ENCODE measurements around the gene ACHE.
"Not testable (repeated sequence)": the region's sequence is repeated elsewhere in the genome, so short reads cannot be mapped to it uniquely, and the experiment has no call there.

Gene ACHE

DNA sequence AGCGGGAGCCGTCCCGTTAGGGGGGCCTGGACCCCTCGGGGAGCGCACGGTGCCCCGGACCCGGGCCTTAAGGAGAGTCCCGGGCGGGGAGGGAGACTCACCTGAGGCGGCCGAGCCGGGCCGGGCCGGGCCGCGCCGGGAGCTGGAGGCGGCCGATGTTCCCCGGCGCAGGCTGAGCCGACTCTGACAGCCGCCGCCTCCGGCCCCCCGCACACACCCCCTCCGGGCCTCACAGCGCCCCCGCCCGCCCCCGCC, at the start of gene ACHE:
Gene ACHE, minus strand, starts transcription at position 188 of the 255 bp plus-strand sequence. CDS start 1,656 bp downstream, outside the sequence.
- no peak for DNase-seq

GRCh38 chr7:100944138-100944537, 48.5 kb upstream of the ACHE start:
- DNase-seq: no peak

DNA sequence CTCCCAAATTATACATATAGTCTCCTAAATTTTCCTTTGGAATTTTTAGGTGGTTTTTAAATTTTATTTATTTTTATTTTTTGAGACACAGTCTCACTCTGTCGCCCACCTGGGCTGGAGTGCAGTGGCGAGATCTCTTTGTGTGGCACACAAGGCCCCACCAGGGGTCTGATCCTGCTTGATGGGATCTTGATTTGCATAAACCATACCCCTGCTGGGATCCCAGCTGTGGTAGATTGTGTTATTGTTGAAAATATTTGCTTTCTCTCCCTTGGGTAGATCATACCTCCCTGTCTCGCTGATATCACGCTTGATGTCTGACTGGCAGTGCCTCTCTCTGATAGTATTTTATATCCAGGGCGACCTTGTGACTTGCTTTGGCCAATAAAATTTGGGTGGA, 48.0 kb upstream of the ACHE start:
- peak; percentile 88 to 89 for DNase-seq

GRCh38 chr7:100942045-100942774, 46.5 kb upstream of the ACHE start:
- no peak for DNase-seq

DNA sequence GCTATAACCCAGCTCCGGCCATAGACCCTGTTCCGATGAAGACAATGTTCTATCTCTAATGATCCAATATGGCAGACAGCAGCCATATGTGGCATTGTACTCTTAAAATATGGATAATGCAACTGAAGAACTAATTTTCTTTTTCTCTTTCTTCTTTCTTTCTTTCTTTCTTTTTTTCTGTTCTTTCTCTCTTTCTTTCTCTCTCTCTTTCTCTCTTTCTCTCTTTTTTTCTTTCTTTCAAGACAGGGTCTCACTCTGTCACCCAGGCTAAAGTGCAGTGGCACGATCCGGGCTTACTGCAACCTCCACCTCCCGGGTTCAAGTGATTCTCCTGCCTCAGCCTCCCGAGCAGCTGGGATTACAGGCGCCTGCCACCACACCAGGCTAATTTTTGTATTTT, 40.5 kb upstream of the ACHE start:
- not testable (repeated sequence) for DNase-seq

DNA sequence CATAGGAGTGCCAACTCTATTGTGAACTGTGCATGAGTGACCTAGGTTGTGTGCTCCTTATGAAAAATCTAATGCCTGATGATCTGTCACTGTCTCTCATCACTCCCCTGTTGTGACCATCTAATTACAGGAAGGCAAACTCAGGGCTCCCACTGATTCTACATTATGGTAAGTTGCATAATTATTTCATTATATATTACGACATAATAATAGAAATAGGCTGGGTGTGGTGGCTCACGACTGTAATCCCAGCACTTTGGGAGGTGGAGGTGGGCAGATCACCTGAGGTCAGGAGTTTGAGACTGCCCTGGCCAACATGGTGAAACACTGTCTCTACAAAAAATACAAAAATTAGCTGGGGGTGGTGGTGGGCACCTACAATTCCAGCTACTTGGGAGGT, 39.7 kb upstream of the ACHE start:
- DNase-seq: not testable (repeated sequence)

GRCh38 chr7:100933734-100934133, 38.0 kb upstream of the ACHE start:
- DNase-seq: no peak

DNA sequence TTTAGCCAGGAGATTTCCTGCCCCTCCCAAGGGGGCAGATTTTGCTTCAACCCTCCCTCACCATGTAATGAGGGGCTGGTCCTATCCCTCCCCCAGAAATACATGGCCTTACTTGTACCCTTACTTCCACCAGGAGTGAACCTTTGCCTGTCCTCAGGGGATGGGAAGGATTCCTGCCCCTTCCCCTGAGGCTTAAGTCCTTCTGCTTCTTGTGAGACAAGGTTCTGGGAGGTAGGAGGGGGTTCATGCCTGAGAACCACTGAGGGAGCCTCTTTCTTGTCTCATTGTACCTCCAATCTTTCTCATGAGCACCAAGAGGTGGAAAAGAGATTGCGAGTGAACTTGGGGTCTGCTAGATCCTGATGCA, 34.1 kb upstream of the ACHE start:
- no peak for DNase-seq

- DNase-seq: peak in 1 of 2 experiments; percentile 4
Measured at GRCh38 chr7:100923616-100924015, 27.9 kb upstream of the ACHE start.

- DNase-seq: no peak
Measured at GRCh38 chr7:100921039-100921438, 25.4 kb upstream of the ACHE start.

- not testable (repeated sequence) for DNase-seq
Measured at GRCh38 chr7:100919779-100920437, 24.2 kb upstream of the ACHE start.

GRCh38 chr7:100919335-100919734, 23.6 kb upstream of the ACHE start:
- not testable (repeated sequence) for DNase-seq

GRCh38 chr7:100914879-100915447, 19.3 kb upstream of the ACHE start:
- peak; percentile 7 to 28 for DNase-seq

GRCh38 chr7:100914208-100914878, 18.7 kb upstream of the ACHE start:
- DNase-seq: no peak

DNA sequence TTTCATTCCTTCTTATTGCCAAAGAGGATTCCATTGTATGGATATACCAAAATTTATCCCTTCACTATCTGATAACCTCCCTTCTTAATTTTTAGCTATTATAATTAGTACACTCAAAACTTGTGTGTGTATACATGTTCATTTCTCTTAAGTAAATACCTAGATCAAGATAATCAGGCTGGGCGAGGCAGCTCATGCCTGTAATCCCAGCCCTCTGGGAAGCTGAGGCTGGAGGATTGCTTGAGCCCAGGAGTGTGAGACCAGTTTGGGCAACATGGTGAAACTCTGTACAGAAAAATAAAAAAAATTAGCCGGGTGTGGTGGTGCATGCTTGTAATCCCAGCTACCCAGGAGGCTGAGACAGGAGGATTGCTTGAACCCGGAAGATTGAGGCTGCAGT, 15.8 kb upstream of the ACHE start:
- no peak for DNase-seq

DNA sequence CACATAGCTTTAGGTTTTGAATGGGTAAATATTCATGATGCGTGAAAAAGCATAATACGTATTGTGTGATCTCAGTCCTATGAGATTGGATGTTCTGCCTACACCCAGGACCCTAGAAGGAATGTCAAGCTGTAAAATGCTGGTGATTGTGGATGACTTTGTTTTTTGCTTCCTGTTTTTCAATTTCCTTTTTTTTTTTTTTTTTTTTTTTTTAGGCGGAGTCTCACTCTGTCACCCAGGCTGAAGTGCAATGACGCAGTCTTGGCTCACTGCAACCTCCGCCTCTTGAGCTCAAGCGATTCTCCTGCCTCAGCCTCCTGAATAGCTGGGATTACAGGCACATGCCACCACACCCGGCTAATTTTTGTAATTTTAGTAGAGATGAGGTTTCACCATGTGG, 14.8 kb upstream of the ACHE start:
- not testable (repeated sequence) for DNase-seq

DNA sequence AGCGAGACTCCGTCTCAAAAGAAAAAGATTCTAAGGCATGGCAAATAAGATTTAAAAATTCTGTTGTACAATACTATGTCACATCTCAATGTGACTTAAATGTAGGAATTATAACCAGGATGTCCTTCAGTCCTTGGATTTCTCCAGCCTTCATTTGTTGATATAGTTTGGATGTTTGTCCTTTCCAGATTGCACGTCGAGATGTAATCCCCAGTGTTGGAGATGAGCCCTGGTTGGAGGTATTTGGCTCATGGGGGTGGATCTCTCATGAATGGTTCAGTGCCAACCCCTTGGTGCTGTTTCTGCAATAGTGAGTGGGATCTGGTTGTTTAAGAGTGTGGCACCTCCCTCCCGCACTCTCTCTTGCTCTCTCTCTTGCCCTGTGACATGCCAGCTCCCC, 12.8 kb upstream of the ACHE start:
- DNase-seq: no peak

GRCh38 chr7:100902638-100903037, 7.0 kb upstream of the ACHE start:
- DNase-seq: no peak

- DNase-seq: no peak
Measured at GRCh38 chr7:100901921-100902332, 6.2 kb upstream of the ACHE start.

- no peak for DNase-seq
Measured at GRCh38 chr7:100900978-100901377, 5.3 kb upstream of the ACHE start.

DNA sequence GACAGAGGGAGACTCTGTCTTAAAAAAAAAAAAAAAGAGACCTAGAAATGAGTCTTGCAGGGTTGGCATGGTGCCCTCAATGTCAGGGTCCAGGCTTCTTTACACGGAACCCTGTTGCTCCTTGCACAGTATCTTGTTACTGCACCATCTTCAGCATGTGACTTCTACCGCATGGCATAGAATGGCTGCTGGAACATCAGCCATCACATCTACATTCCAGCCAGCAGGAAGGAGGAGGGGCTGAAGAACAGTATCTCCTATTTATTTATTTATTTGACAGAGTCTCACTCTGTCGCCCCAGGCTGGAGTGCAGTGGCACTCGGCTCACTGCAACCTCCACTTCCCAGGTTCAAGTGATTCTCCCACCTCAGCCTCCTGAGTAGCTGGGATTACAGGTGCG, 3.7 kb upstream of the ACHE start:
- DNase-seq: no peak

DNA sequence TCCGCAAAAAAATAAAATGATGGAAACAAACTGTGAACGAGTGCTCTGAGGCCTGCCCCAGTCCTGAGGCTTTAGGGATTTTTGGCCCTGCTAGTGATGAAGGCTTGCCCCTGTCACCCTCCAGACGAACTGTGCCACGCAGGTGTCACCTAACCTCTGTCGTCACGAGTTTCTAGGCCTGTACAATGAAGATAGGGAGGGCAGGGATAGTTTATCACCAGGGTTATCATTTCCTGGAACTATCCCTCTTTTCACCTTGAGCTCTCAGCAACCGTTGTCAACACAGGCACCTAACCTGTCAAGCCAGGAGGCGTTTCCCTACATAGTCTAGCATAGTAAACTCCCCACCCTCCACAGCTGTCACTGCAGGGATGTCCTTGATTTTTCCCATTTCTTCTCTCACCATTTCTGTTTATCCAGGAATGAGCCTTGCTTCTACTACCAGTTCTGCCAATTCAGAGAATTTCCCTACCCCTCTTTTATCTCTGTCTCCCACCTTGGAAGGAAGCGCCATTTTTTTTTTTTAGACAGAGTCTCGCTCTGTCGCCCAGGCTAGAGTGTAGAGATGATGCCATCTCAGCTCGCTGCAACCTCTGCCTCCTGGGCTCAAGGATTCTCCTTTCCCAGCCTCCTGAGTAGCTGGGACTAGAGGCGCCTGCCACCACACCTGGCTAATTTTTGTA, 2.2 kb upstream of the ACHE start:
- DNase-seq: no peak

Data from NCI-H524 (cell line).